T-helper 1 cell treated with Interleukin-12 subunit alpha and Interleukin-12 subunit beta and Interleukin-4 antibody, amounts not matched to agents 30 μg/mL and 1 μg/mL, for 36 hours (primary cell): ENCODE results near the gene CST8.

Experiments
- H3K27ac Mint-ChIP-seq: one replicate; pipeline ENCODE4 v1.8.0; 2021; ENCODE audit warnings: mild to moderate bottlenecking, mixed read lengths
- H3K27me3 Mint-ChIP-seq: one replicate; pipeline ENCODE4 v1.8.0; 2021; ENCODE audit warnings: low read depth, mixed read lengths
- H3K36me3 Mint-ChIP-seq: one replicate; pipeline ENCODE4 v1.8.0; 2021; ENCODE audit warnings: low read depth, mixed read lengths
- H3K4me1 Mint-ChIP-seq: one replicate; pipeline ENCODE4 v1.8.0; 2021; ENCODE audit warnings: low read depth, mixed read lengths
- H3K4me3 Mint-ChIP-seq: one replicate; pipeline ENCODE4 v1.8.0; 2021; ENCODE audit warnings: mild to moderate bottlenecking, moderate library complexity, mixed read lengths
- H3K9me3 Mint-ChIP-seq: one replicate; pipeline ENCODE4 v1.8.0; 2021; ENCODE audit warnings: mixed read lengths

Gene CST8, protein sequence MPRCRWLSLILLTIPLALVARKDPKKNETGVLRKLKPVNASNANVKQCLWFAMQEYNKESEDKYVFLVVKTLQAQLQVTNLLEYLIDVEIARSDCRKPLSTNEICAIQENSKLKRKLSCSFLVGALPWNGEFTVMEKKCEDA

GRCh38 chr20:23490817-23491216 lies at the start of gene CST8:
Gene CST8, plus strand, starts transcription at chr20:23491117. Its CDS starts 551 bp downstream, at chr20:23491668.
- no peak within 1 kb of the TSS for H3K27ac Mint-ChIP-seq
- H3K36me3 Mint-ChIP-seq: no peaks in the 10 kb centered on the region

DNA sequence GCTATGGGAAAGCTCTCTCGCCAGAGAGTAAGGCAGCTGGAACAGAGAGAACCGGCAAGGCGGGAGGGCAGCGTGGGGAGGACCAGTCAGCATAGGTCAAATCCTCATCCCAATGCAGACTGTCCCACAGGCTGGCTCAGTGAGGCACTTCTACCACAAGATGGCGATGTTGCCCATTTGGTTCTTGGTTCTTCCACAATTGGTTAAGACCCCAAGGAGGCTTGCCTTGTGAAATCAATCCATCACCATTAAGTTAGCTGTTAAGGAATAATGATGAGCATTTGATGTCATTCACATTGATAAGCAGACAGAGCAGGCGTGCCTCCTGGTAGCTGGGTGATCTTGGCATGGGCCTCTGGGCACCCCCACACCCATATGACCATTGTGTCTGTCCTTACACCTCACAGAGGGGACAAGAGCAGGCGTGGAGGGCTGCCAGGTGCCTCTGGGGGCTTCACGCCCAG lies 49.0 kb upstream of the CST8 start:
- Mint-ChIP-seq H3K36me3 (no peaks in the 10 kb centered on the region), H3K4me3 (no peak overlapping the region), H3K27ac (no peak overlapping the region), H3K27me3 (peaks cover 4% of the 10 kb centered on the region), H3K9me3 (no peaks in the 10 kb centered on the region), H3K4me1 (no peaks in the 10 kb centered on the region)

More at GRCh38 chr20:23490817-23491216, at the start of gene CST8:
- Mint-ChIP-seq H3K27me3 (no peaks in the 10 kb centered on the region), H3K4me3 (no peak within 1 kb of the TSS), H3K9me3 (no peaks in the 10 kb centered on the region), H3K4me1 (no peaks in the 10 kb centered on the region)

DNA sequence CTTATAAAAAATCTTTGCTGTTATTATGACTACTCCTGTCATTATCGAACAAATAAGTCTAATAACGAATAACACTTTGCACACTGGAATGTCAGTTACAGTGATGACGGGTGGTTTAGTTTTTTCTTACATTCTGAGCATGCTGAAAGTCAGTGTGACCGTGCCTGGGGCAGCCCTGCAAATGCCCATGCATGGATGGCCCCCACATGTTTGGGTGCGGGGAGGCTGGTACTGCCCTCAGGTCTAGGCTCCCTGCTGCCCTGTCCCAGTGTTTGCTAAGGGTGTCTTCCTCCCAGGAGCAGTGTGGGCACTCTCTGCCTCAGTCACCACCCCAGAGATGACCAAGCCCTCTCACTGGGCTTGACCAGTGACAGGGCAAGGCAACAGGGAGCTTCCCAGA lies 48.5 kb upstream of the CST8 start:
- H3K36me3 Mint-ChIP-seq: no peaks in the 10 kb centered on the region
- H3K9me3 Mint-ChIP-seq: no peaks in the 10 kb centered on the region
- H3K4me1 Mint-ChIP-seq: no peaks in the 10 kb centered on the region
- H3K27me3 Mint-ChIP-seq: peaks cover 4% of the 10 kb centered on the region
- H3K27ac Mint-ChIP-seq: no peak overlapping the region
- no peak overlapping the region for H3K4me3 Mint-ChIP-seq

GRCh38 chr20:23444859-23445258 lies 46.1 kb upstream of the CST8 start:
- Mint-ChIP-seq H3K4me3 (no peak overlapping the region), H3K9me3 (no peaks in the 10 kb centered on the region), H3K4me1 (peaks cover 8% of the 10 kb centered on the region), H3K36me3 (no peaks in the 10 kb centered on the region), H3K27me3 (no peaks in the 10 kb centered on the region), H3K27ac (no peak overlapping the region)

- H3K36me3 Mint-ChIP-seq: no peaks in the 10 kb centered on the region
- no peak overlapping the region for H3K4me3 Mint-ChIP-seq
- H3K27me3 Mint-ChIP-seq: peaks cover under 1% of the 10 kb centered on the region
- no peak overlapping the region for H3K27ac Mint-ChIP-seq
- H3K4me1 Mint-ChIP-seq: peaks cover 11% of the 10 kb centered on the region
- no peaks in the 10 kb centered on the region for H3K9me3 Mint-ChIP-seq
These were observed 45.2 kb upstream of the CST8 start for GRCh38 chr20:23445596-23446217.

- peaks cover 9% of the 10 kb centered on the region for H3K27me3 Mint-ChIP-seq
- peaks cover 11% of the 10 kb centered on the region for H3K4me1 Mint-ChIP-seq
- H3K27ac Mint-ChIP-seq: no peak overlapping the region
- H3K36me3 Mint-ChIP-seq: no peaks in the 10 kb centered on the region
- no peaks in the 10 kb centered on the region for H3K9me3 Mint-ChIP-seq
- no peak overlapping the region for H3K4me3 Mint-ChIP-seq
These were observed 44.4 kb upstream of the CST8 start for GRCh38 chr20:23446505-23446904.

- Mint-ChIP-seq H3K9me3 (no peaks in the 10 kb centered on the region), H3K4me1 (peaks cover 11% of the 10 kb centered on the region), H3K36me3 (no peaks in the 10 kb centered on the region), H3K27me3 (peaks cover 9% of the 10 kb centered on the region), H3K4me3 (no peak overlapping the region), H3K27ac (no peak overlapping the region)
These were observed 42.8 kb upstream of the CST8 start for GRCh38 chr20:23448167-23448566.

DNA sequence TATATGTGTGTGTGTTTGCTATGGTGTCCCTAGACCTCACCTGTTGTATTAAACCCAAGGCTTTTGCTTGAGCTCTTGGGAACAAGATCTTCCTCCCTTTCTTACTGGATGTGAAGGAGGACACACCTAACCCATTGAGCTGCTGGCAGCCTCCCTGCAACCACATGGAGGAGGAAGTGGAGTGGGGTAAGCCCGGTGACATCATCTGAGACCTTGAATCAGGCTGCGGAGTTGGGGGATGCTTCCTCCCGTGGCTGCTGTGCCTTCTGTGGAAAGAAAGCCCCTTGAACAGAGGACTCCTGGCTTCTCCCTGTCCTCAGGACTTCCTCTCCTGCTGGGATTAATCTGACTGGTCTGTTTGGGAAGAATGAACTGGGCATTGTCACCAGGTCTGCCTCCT lies 41.5 kb upstream of the CST8 start:
- no peaks in the 10 kb centered on the region for H3K36me3 Mint-ChIP-seq
- peaks cover 11% of the 10 kb centered on the region for H3K4me1 Mint-ChIP-seq
- H3K27me3 Mint-ChIP-seq: peaks cover 9% of the 10 kb centered on the region
- H3K9me3 Mint-ChIP-seq: no peaks in the 10 kb centered on the region
- no peak overlapping the region for H3K27ac Mint-ChIP-seq
- H3K4me3 Mint-ChIP-seq: no peak overlapping the region

DNA sequence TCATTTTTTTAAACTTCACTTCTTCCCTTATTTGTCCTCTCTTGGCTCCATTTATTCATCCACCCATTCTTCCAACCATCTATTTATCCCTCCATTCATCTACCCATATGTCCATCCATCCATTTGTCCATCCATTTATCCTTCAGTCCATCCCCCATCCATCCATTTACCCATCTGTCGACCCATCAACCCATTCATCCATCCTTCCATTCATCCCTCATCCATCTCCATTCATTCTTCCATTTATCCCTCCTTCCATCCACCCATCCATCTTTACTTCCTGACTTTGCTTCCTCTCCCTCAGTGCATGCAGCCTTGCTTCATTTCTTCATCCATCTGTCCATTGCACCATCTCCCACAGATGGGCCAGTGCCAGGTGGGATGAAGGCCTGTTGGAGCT lies 40.0 kb upstream of the CST8 start:
- peaks cover 13% of the 10 kb centered on the region for H3K4me1 Mint-ChIP-seq
- no peaks in the 10 kb centered on the region for H3K36me3 Mint-ChIP-seq
- no peak overlapping the region for H3K4me3 Mint-ChIP-seq
- peaks cover 9% of the 10 kb centered on the region for H3K27me3 Mint-ChIP-seq
- no peak overlapping the region for H3K27ac Mint-ChIP-seq
- no peaks in the 10 kb centered on the region for H3K9me3 Mint-ChIP-seq

GRCh38 chr20:23451956-23452487 lies 38.9 kb upstream of the CST8 start:
- Mint-ChIP-seq H3K27ac (no peak overlapping the region), H3K4me3 (no peak overlapping the region), H3K36me3 (no peaks in the 10 kb centered on the region), H3K9me3 (no peaks in the 10 kb centered on the region), H3K4me1 (peaks cover 22% of the 10 kb centered on the region), H3K27me3 (peaks cover 9% of the 10 kb centered on the region)

GRCh38 chr20:23452776-23453175 lies 38.1 kb upstream of the CST8 start, which contains the start of gene CST11:
Gene CST11, minus strand, starts transcription at chr20:23452876. Its CDS starts 65 bp downstream, at chr20:23452811.
- peaks cover 22% of the 10 kb centered on the region for H3K4me1 Mint-ChIP-seq
- H3K36me3 Mint-ChIP-seq: no peaks in the 10 kb centered on the region
- no peaks in the 10 kb centered on the region for H3K9me3 Mint-ChIP-seq
- H3K27ac Mint-ChIP-seq: no peak within 1 kb of the TSS
- no peak within 1 kb of the TSS for H3K4me3 Mint-ChIP-seq
- H3K27me3 Mint-ChIP-seq: peaks cover 9% of the 10 kb centered on the region

DNA sequence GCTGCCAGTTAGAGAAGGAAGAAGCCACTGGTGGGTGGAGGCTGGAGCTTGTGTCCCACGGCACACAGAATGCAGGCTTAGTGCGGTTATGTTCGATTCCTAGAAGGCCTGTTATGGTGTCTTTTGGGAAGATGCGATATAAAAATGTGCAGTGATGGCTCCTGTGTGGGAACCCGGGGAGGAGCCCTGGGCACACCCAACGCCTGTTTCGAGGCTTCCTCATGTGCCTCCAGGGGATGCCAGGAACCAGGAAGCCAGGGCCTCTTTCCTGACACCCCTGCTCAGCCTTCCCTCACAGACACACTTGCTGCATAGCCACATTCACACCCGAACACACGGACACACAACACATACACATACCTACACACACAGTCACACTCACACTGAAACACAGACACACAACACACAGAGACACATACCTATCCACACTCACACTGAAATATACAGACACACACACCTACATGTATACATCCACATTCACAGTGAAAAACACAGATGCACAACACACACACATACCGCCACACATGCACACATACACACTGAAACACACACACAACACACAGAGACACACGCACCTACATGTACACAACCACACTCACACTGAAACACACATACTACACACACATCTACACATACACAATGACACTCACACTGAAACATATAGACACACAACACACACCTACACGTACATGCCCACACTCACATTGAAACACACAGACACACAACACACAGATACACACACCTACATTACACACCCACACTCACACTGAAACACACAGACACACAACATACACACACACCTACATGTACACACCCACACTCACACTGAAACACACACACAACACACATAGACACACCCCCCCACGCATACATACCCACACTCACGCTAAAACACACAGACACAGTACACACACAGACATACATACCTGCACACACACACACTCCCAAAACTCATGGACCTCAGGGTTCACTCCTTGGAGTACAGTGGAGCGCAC lies 37.1 kb upstream of the CST8 start:
- Mint-ChIP-seq H3K27ac (no peak overlapping the region), H3K36me3 (no peaks in the 10 kb centered on the region), H3K4me1 (peaks cover 22% of the 10 kb centered on the region)

DNA sequence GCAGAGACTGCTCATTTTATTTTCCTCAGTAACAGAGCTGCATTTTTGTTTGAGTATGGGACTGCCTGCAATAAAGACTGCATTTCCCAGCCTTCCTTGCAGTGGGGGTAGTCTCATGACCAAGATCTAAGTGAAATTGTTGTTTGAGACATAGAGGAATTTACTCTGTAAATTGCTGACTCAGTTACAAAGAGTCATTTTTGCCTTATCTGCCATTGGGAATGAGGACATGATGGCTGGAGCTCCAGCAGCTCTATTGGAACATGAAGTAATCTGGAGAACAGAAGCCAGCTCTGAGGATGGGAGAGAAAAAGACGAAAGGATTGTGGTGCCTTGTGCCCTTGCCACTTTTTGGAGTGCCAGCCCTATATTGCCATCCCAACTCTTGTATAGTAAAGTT lies 36.1 kb upstream of the CST8 start:
- Mint-ChIP-seq H3K36me3 (no peaks in the 10 kb centered on the region), H3K4me3 (no peak overlapping the region), H3K4me1 (peaks cover 15% of the 10 kb centered on the region), H3K9me3 (no peaks in the 10 kb centered on the region), H3K27ac (no peak overlapping the region), H3K27me3 (peaks cover 12% of the 10 kb centered on the region)

More for the DNA sequence above, 37.1 kb upstream of the CST8 start:
- no peaks in the 10 kb centered on the region for H3K9me3 Mint-ChIP-seq
- H3K27me3 Mint-ChIP-seq: peaks cover 9% of the 10 kb centered on the region
- H3K4me3 Mint-ChIP-seq: no peak overlapping the region

- Mint-ChIP-seq H3K4me1 (peaks cover 12% of the 10 kb centered on the region), H3K4me3 (no peak overlapping the region), H3K36me3 (no peaks in the 10 kb centered on the region), H3K27ac (no peak overlapping the region), H3K27me3 (peaks cover 11% of the 10 kb centered on the region), H3K9me3 (no peaks in the 10 kb centered on the region)
These were observed 35.3 kb upstream of the CST8 start for GRCh38 chr20:23455639-23456038.
